Right renal cortex interstitium (tissue), 3 donors: ENCODE measurements around the gene SERP1. TPM values are rescaled to one million over a fixed set of nuclear protein-coding genes. Genes with fewer than 3 reads are reported as not detected.
A peak's percentile ranks its signal among the peaks of the same experiment; 100 is the strongest.
"Not testable (repeated sequence)": the region's sequence is repeated elsewhere in the genome, so short reads cannot be mapped to it uniquely, and the experiment has no call there.

ENCODE experiments used
- DNase-seq, 3 donors: peaks; one replicate each; pipeline ENCODE4 v3.0.0-alpha.2; 2013; ENCODE audit warnings: low read depth in 3 of 3, low spot score in 2 of 3
- polyA plus RNA-seq, 3 donors: library from polyadenylated mRNA; unstranded; fragments of 120-200 nt; gene quantifications; one replicate each; pipeline ENCODE4 v1.2.1, GENCODE V29; 2013; ENCODE audit not compliant: insufficient read length in 3 of 3

Gene SERP1
- polyA plus RNA-seq, 3 donors, result 121 to 128 (median 123) TPM

- DNase-seq, result no peak
Observed at GRCh38 chr3:150540297-150540696, 6.0 kb downstream of the SERP1 start.

GRCh38 chr3:150538324-150539208, 7.7 kb downstream of the SERP1 start:
- no peak for DNase-seq

DNA sequence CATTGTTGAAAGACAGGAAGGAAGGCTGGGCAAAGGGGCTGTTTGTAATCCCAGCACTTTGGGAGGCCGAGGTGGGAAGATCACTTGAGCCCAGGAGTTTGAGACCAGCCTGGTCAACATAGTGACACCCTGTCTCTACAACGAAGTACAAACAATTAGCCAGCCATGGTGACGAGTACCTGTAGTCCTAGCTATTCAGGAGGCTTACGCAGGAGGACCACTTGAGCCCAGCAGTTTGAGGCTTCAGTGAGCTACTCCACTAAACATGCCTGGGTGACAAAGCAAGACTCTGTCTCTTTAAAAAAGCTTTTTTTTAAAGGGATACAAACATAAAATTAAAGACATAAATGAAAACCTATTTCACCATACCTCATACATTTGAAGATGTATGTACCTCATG, 11.1 kb downstream of the SERP1 start:
- DNase-seq, result no peak

DNA sequence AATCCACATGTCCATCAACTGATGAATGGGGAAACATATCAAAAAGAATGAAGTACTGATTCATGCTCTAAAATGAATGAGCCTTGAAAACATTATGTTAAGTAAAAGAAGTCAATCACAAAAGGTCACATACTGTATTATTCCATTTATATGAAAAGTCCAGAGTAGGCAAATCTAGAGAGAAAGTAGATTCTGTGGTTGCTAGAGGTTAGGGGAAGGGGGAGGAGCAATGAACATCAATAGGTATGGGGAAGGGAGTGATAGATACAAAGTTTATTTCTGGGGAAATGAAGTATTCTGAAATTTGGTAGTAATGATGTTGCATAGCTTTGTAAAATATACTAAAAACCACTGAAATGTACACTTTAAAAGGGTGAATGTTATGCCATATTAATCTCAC, 14.5 kb downstream of the SERP1 start:
- DNase-seq, result no peak

DNA sequence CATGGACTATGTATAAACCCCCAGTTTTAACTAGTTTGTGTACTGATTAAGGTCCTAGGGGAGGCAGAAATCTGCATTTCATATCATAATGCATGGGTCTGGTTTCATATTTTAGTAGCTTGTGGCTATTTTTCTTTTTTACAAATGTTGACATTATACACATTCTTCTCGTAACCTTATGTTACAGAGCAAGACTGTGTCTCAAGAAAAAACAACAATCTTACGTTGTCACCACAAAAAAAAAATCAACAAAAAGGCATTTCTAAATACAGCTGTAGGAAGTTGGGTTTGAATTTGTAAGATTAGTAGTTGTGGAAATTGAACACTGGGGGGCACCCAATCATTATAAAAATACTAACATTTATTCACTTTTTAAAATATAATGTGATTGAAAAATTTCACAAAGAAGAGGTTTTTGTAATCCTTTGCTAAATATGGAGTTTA, 17.9 kb downstream of the SERP1 start:
- DNase-seq, result peak in 1 of 3 donors; percentile 15

- DNase-seq, result no peak
Observed at GRCh38 chr3:150527464-150528255, 18.6 kb downstream of the SERP1 start.

DNA sequence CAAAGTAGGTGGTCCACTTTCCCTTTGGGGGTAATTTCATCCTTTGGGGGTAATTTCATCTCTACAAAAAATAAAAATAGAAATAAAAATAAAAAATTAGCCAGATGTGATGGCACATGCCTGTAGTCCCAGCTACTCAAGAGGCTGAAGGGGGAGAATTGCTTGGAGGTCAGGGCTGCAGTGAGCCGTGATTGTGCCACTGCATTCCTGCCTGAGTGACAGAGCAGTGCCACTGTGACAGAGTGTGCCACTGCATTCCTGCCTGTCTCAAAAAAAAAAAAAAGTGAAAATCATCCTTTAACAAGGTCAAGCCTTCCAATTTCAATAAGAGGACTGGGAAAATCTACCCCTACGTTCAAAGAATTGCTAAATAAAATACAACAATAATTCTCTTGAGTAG, 22.8 kb downstream of the SERP1 start:
- DNase-seq, result no peak

DNA sequence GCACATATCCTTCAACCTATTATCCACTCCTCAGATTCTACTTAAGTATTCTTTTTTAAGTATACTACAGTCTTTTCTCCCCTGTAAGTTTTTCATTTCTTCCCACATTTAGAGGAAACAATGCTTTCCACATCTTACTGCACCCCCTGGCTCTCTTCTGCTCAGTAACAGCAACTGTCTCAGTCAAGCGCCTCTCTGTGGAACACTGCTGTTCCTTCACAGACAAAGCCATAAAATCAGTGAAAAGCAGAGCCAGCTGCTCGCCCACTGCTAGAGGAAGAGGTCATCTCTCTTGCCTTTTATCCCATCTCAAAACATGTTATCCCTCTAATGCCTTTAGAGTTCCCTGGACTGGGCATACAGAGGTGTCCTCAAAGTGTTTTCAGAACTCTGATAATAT, 24.8 kb downstream of the SERP1 start:
- DNase-seq, result no peak

GRCh38 chr3:150520408-150520807, 25.9 kb downstream of the SERP1 start:
- no peak for DNase-seq

DNA sequence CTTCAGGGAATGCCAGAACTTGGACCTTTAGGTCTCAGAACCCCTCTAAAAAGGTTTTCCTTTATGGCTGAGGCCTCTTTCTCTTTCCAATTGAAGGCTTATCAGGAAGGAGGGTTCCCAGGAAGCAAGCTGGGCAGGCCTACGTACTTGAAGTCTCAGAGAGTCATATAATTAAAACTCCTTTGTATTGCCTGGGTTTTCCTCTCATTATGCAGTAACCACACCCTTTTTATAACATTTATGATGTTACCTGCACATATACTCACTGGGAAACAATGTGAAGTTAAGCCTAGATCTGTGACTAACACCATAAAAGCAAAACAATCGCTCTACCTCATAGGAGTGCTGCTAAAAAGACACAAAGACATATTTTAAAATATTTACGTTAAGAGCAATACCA, 27.3 kb downstream of the SERP1 start:
- DNase-seq, result no peak

DNA sequence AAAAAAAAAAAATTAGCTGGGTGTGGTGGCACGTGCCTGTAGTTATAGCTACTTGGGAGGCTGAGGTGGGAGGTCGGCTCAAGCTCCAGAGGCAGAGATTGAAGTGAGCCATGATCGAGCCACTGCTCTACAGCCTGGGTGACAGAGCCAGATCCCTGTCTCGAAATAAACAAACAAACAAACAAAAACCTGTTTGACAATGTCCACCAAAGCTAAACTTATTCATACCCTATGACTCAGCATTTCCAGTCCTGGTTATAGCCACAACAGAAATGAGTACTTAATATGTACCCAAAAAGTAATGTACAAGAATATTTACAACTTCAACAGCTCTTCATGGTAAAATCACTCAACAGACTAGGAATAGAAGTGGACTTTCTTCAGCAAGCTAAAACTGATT, 31.1 kb downstream of the SERP1 start:
- DNase-seq, result no peak

DNA sequence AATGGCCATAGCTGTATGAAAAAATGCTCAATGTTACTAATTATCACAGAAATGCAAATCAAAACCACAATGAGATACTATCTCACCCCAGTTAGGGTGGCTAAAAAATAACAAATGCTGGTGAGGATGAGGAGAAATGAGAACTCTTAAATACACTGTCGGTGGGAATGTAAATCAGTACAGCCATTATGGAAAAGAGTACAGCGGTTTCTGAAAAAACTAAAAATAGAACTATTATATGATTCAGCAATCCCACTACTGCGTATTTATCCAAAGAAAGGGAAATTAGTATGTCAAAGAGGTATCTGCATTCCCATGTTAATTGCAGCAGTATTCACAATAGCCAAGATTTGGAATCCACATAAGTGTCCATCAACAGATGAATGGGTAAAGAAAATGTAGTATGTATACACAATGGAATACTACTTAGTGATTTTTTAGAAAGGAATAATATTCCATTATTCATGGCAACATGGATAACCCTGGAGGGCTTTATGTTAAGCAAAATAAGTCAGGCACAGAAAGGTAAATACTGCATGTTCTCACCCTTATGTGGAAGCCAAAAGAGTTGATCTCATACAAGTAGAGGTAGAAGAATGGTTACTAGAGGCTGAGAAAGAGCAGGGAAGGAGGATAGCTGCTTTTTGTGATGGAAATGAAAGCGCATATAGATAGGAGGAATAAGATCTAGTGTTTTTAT, 35.0 kb downstream of the SERP1 start:
- no peak for DNase-seq

DNA sequence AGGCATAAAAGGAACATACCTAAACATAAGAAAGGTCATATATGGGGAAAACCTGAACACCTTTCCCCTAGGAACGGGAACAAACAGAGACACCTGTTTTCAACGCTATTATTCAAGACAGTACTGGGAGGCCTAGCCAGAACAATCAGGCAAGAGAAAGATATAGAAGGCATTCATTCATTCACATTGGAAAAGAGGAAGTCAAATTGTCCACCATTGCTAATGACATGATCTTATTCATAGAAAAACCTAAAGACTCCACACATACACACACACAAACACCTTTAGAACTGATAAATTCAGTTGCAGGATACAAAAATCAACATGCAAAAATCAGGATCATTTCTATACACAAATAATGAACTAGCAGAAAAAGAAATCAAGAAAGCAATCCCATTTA, 36.5 kb downstream of the SERP1 start:
- DNase-seq, result no peak

DNA sequence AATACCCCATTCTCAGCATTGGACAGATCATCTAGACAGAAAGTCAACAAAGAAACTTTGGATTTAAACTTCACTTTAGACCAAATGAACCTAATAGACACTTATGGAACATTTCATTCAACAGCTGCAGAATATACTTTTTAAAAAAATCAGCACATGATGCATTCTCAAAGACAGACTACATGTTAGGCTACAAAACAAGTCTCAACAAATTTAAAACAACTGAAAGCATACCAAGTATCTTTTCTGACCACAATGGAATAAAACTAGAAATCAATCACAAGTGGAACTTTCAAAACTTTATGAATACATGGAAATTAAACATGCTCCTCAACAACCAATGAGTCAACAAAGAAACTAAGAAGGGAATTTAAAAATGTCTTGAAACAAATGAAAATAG, 37.9 kb downstream of the SERP1 start:
- no peak for DNase-seq

DNA sequence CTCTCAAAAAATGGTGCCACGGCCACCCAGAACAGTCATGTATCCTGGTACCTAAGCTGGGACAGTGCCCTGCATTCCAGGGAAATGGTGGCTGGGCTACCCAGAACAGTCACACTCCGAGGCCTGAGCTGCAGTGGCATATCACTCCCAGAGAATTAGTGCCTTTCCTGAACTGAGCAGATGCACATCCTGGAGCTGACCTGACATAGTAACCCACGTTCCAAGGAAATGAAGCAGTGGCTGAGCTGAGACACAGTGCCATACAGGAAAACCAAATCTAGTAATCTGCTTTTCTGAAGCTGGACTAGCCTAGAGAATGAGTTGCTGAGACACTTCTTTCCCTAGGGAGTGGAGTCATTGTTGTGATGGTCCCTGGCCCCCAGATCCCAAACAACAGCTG, 41.8 kb downstream of the SERP1 start:
- no peak for DNase-seq

GRCh38 chr3:150503402-150504099, 42.7 kb downstream of the SERP1 start:
- DNase-seq, result no peak

- not testable (repeated sequence) for DNase-seq
Observed at GRCh38 chr3:150500960-150501359, 45.3 kb downstream of the SERP1 start.

- DNase-seq, result no peak
Observed at GRCh38 chr3:150497956-150498355, 48.3 kb downstream of the SERP1 start.

GRCh38 chr3:150495563-150496168, 50.6 kb downstream of the SERP1 start:
- DNase-seq, result peak; percentile 29 to 58 (median 30)

DNA sequence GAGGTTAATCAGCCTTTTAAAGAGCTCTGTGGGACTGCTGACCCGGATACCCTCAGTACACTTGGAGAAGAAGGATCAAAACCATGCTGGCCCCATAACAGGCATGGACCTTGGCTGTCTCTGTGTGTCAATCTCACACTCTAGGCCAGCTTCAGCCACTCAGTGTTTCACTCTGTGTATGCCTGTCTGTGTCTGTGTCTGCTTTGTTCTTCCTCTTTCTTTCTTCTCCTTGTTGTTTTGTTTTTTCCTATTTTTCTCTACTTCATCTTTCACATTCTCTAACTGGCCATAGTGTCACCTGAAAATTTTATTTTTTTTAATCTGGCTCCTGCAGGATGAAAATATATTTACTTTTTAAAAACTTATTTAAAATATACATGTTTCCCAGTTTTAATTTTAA, 51.1 kb downstream of the SERP1 start:
- no peak for DNase-seq
